B cell (primary cell): ENCODE results near the gene TNIK. TPM values are rescaled to one million over a fixed set of nuclear protein-coding genes. Genes with fewer than 3 reads are reported as not detected.

Experiments
- ATAC-seq: fragments of 200-7000 bp; cut with Tn5 transposase; one replicate; pipeline ENCODE4 v1.10.0; 2021; ENCODE audit warnings: low read depth, mild to moderate bottlenecking, moderate number of reproducible peaks, moderate library complexity
- CTCF ChIA-PET: fragments of 350-600 bp; sonication (Branson Sonifier 250); formaldehyde crosslinking; loops from one replicate; lab custom pipeline; 2021; ENCODE audit warnings: antibody characterized with exemption, inconsistent platforms; lab: Charles Lee
- POLR2A ChIA-PET: fragments of 350-600 bp; sonication (Branson Sonifier 250); formaldehyde crosslinking; loops from one replicate; lab custom pipeline; 2021; ENCODE audit warnings: antibody characterized with exemption; lab: Charles Lee
- DNase-seq: peaks from one replicate; pipeline ENCODE4 v3.0.0; 2013
- H2AFZ ChIP-seq: 2 replicates; pipeline ENCODE4 v1.6.1; 2012; ENCODE audit warnings: mild to moderate bottlenecking, low read depth, low read length; ENCODE audit not compliant: insufficient read depth, poor library complexity, severe bottlenecking
- H3K27ac ChIP-seq, 2 donors: 1 replicate in 1 of 2; 2 replicates in 1 of 2; pipeline ENCODE4 v1.5.1; 2012 to 2013; ENCODE audit warnings: low read length in 2 of 2, mild to moderate bottlenecking in 2 of 2, moderate library complexity in 1 of 2
- H3K27me3 ChIP-seq, 4 experiments: fragments of 200-600 bp in 1 of 4; sonication (generic) in 1 of 4; replicated peaks in 1 of 4; 1 replicate in 2 of 4; 2 replicates in 2 of 4; pipeline versions ENCODE4 v1.6.1 to v1.7.0; 2013 to 2016; ENCODE audit warnings: low read length in 3 of 4, mild to moderate bottlenecking in 2 of 4, mixed read lengths in 1 of 4, moderate library complexity in 1 of 4; ENCODE audit not compliant: insufficient read depth in 4 of 4, control insufficient read depth in 3 of 4; ENCODE audit errors: control extremely low read depth in 1 of 4
- H3K36me3 ChIP-seq, 2 experiments: replicated peaks in 1 of 2; 1 replicate in 1 of 2; 2 replicates in 1 of 2; pipeline versions ENCODE4 v1.6.1 to v1.7.1; 2013; ENCODE audit warnings: low read length in 1 of 2; ENCODE audit not compliant: insufficient read depth in 2 of 2, control insufficient read depth in 1 of 2; ENCODE audit errors: control extremely low read depth in 1 of 2, extremely low read depth in 1 of 2
- H3K4me1 ChIP-seq, 2 donors: fragments of 200-600 bp in 1 of 2; sonication (generic) in 1 of 2; 1 replicate in 1 of 2; 2 replicates in 1 of 2; pipeline versions ENCODE4 v1.5.1 to v1.6.1; 2013 to 2017; ENCODE audit warnings: low read length in 2 of 2; ENCODE audit not compliant: control insufficient read depth in 2 of 2, insufficient read depth in 2 of 2
- H3K4me2 ChIP-seq: replicated peaks from 2 replicates; pipeline ENCODE3; 2012; ENCODE audit warnings: mild to moderate bottlenecking, low read depth, low read length; ENCODE audit not compliant: poor library complexity, severe bottlenecking
- H3K4me3 ChIP-seq, 5 experiments: fragments of 200-600 bp in 1 of 5; sonication (generic) in 1 of 5; 1 replicate in 3 of 5; 2 replicates in 2 of 5; pipeline versions ENCODE4 v1.5.1 to v1.7.0; 2011 to 2016; ENCODE audit warnings: low read length in 4 of 5, mild to moderate bottlenecking in 4 of 5, low read depth in 2 of 5, control low read depth in 1 of 5, moderate library complexity in 1 of 5; ENCODE audit not compliant: insufficient read depth in 1 of 5; ENCODE audit errors: control extremely low read depth in 1 of 5, extremely low read depth in 1 of 5
- H3K79me2 ChIP-seq: fragments of 200-600 bp; sonication (generic); one replicate; pipeline ENCODE4 v1.6.0; 2016; ENCODE audit warnings: low read length; ENCODE audit not compliant: control insufficient read depth, insufficient read depth
- H3K9ac ChIP-seq: fragments of 200-600 bp; sonication (generic); 2 replicates; pipeline ENCODE4 v1.6.1; 2017; ENCODE audit warnings: mild to moderate bottlenecking, low read length, moderate library complexity
- H3K9me3 ChIP-seq, 3 donors: one replicate each; pipeline versions ENCODE4 v1.6.1 to v1.7.1; 2013; ENCODE audit warnings: low read length in 2 of 3; ENCODE audit not compliant: control insufficient read depth in 2 of 3, insufficient read depth in 1 of 3; ENCODE audit errors: control extremely low read depth in 1 of 3
- H4K20me1 ChIP-seq: 2 replicates; pipeline ENCODE4 v1.6.0; 2012; ENCODE audit warnings: mild to moderate bottlenecking, low read length; ENCODE audit not compliant: insufficient read depth, control insufficient read depth, poor library complexity, severe bottlenecking
- H3K27ac Mint-ChIP-seq: one replicate; pipeline ENCODE4 v1.8.0; 2021; ENCODE audit warnings: mixed read lengths
- H3K27me3 Mint-ChIP-seq: one replicate; pipeline ENCODE4 v1.8.0; 2021; ENCODE audit warnings: mixed read lengths
- H3K4me1 Mint-ChIP-seq: one replicate; pipeline ENCODE4 v1.8.0; 2021; ENCODE audit warnings: mixed read lengths
- H3K4me3 Mint-ChIP-seq: one replicate; pipeline ENCODE4 v1.8.0; 2021; ENCODE audit warnings: mixed read lengths
- H3K9me3 Mint-ChIP-seq: one replicate; pipeline ENCODE4 v1.8.0; 2022; ENCODE audit warnings: mixed read lengths; ENCODE audit not compliant: insufficient read depth
- CTCF ChIP-seq: fragments of 200-600 bp; IDR thresholded peaks from one replicate; pipeline ENCODE4 v1.8.0; 2022; ENCODE audit warnings: antibody characterized with exemption, mild to moderate bottlenecking
- EZH2 ChIP-seq: IDR thresholded peaks from 2 replicates; pipeline ENCODE4 v1.6.1; 2012; ENCODE audit warnings: borderline replicate concordance, low read depth, mild to moderate bottlenecking, moderate library complexity, low read length; ENCODE audit not compliant: insufficient read depth, poor library complexity, severe bottlenecking
- WGBS: methylation state at CpG from one replicate; pipeline ENCODE4 v1.1.5; 2013; ENCODE audit warnings: missing lambda C conversion rate; ENCODE audit not compliant: insufficient coverage; 5-methylcytosine and 5-hydroxymethylcytosine counted together
- intact Hi-C: fragments of 100-400 bp; cut with micrococcal nuclease; formaldehyde crosslinking; loops from one replicate; pipeline ENCODE4 v1.10.0; 2022
- polyA plus RNA-seq: library from polyadenylated mRNA; depleted of rRNA; stranded (reverse); fragments of >200 nt; gene quantifications from 2 replicates; pipeline ENCODE4 v1.2.3, GENCODE V29; 2012
- total RNA-seq, 2 donors: library from RNA; stranded (reverse); fragments of 120-200 nt in 1 of 2; gene quantifications; 1 replicate in 1 of 2; 2 replicates in 1 of 2; pipeline versions ENCODE4 v1.2.3 to v1.2.4, GENCODE V29; 2013 to 2022

TNIK gene
- total and polyA plus RNA-seq, 2 donors (not counting 1 experiment from before 2014, with no cell fraction given) = 0.66 to 7.7 TPM

DNA sequence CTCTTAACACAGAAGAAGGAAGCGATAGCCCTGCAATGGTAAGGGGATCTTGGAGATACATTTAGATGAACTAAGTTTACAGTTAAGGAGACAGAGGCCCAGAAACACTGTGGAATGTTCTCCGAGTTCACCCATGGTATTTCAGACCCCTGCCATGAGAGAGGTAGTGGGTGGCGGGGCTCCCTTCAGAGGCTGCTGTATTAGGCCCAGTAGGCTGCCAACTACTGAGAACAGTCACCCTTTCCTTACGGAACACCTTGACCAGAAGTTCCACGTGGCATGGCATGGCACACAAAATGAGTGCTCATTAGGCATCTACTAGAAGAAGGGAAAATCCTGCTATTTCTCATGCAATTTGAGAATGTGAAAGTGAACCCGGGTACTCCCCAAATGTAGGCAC is 195.4 kb downstream of the TNIK start:
- no peak overlapping the region for H3K4me2 ChIP-seq
- WGBS = 100% methylated on average over 5 of the region's 6 CpGs
- no peaks in the 10 kb centered on the region for H3K36me3 ChIP-seq
- H4K20me1 ChIP-seq = no peaks in the 10 kb centered on the region
- Mint-ChIP-seq H3K9me3 (no peaks in the 10 kb centered on the region), H3K4me3 (no peak overlapping the region), H3K27me3 (no peaks in the 10 kb centered on the region), H3K27ac (no peak overlapping the region), H3K4me1 (peaks cover 1% of the 10 kb centered on the region)
- H2AFZ ChIP-seq = no peak overlapping the region
- peaks cover 0 to 3% of the 10 kb centered on the region in 2 donors for H3K4me1 ChIP-seq
- ATAC-seq (no peak), DNase-seq (no peak)
- intact Hi-C loops = no loop called here
- H3K4me3 ChIP-seq = no peak overlapping the region
- ChIA-PET POLR2A (no interaction called here), CTCF (no interaction called here)
- H3K9ac ChIP-seq = no peak overlapping the region
- TF ChIP-seq CTCF (no peak), EZH2 (no peak)
- no peaks in the 10 kb centered on the region for H3K27me3 ChIP-seq
- no peaks in the 10 kb centered on the region for H3K79me2 ChIP-seq
- no peaks in the 10 kb centered on the region for H3K9me3 ChIP-seq
- H3K27ac ChIP-seq = no peak overlapping the region

- Histone ChIP-seq H3K79me2 (no peaks in the 10 kb centered on the region), H3K4me2 (no peak overlapping the region), H4K20me1 (no peaks in the 10 kb centered on the region), H3K4me3 (no peak overlapping the region), H3K9ac (no peak overlapping the region), H3K9me3 (no peaks in the 10 kb centered on the region), H2AFZ (no peak overlapping the region), H3K36me3 (no peaks in the 10 kb centered on the region), H3K27me3 (no peaks in the 10 kb centered on the region), H3K27ac (no peak overlapping the region), H3K4me1 (peaks cover 0 to 3% of the 10 kb centered on the region in 2 donors)
- no peaks in the 10 kb centered on the region for H3K9me3 Mint-ChIP-seq
- WGBS = no CpG with 5 or more reads among the region's 1 CpG
- no peak overlapping the region for H3K4me3 Mint-ChIP-seq
- CTCF ChIA-PET = no interaction called here
- ATAC-seq (no peak), DNase-seq (no peak)
- TF ChIP-seq CTCF = no peak
- TF ChIP-seq EZH2 = no peak
- no peaks in the 10 kb centered on the region for H3K27me3 Mint-ChIP-seq
- no peak overlapping the region for H3K27ac Mint-ChIP-seq
- intact Hi-C loops = no loop called here
- POLR2A ChIA-PET = no interaction called here
- H3K4me1 Mint-ChIP-seq = peaks cover 1% of the 10 kb centered on the region
These were observed 197.8 kb downstream of the TNIK start for GRCh38 chr3:171262431-171262830.
